ENCODE results near the gene LYPLAL1. TPM values are rescaled to one million over a fixed set of nuclear protein-coding genes. Genes with fewer than 3 reads are reported as not detected.
A peak's percentile ranks its signal among the peaks of the same experiment; 100 is the strongest.

The LYPLAL1 gene
- total and polyA plus RNA-seq, 9 of the 15 experiments (the other 6 are each of a cell fraction or from before 2014, with no cell fraction given) = 14.9 to 179 (median 46.3) TPM

DNA sequence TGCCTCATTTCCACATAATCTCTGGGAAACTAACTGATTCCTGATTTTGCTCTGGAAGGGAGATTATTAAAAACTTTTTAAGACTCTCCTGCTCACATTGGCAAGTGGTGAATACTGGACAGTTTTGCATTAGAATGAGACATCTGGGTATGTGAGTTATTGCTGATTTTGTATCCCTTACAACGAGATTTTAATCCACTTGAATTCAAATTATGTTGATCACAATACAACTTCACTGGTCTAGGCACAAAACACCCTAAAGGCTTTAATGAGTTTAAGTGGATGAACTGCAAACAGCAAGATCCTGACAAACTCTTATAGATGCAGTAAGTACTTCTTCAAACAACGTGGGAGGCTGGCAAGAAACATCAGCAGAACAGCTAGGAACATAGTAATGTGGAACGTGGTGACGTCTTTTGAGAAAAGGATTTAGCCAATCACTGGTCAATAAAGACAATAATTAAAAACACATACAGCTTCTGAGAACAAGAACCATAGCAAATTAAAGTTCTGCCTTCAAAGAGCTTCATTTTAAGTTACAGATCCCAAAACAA lies 10.2 kb upstream of the LYPLAL1 start:
- ChIA-PET POLR2A (interaction anchor here (1.1 kb wide), 1 partner anchor 10 kb away, joined by 4 read pairs; no protein-coding TSS in a partner anchor), CTCF (ENCODE audit: low intra/inter-chr PET ratio) (no interaction called here)
- H3K9me3 ChIP-seq (replicated peaks; ENCODE audit: control insufficient read depth, insufficient read depth, low read depth, low read length) = no peaks in the 10 kb centered on the region
- H3K27ac ChIP-seq (ENCODE audit: extremely low read depth, low read depth, low read length) = no peak overlapping the region
- DNase-seq (ENCODE audit: extremely low read depth in 1 of 4, low spot score in 3 of 4) (no peak), ATAC-seq (no peak), FAIRE-seq (no peak)
- WGBS (ENCODE audit: insufficient coverage, low coverage, missing lambda C conversion rate) = 30% methylated on average over 4 of the region's 4 CpGs
- H3K36me3 ChIP-seq (ENCODE audit: control insufficient read depth, insufficient read depth, low read length) = no peaks in the 10 kb centered on the region
- H3K27me3 ChIP-seq (ENCODE audit: control insufficient read depth in 2 of 2, insufficient read depth in 2 of 2, low read length in 2 of 2) = no peaks in the 10 kb centered on the region
- H3K79me2 ChIP-seq (ENCODE audit: control insufficient read depth, insufficient read depth, low read length) = no peaks in the 10 kb centered on the region
- in situ Hi-C loops (cut with MboI) = no loop called here
- H3K4me1 ChIP-seq (replicated peaks in 1 of 2; ENCODE audit: control insufficient read depth in 2 of 2, insufficient read depth in 2 of 2, low read length in 2 of 2) = no peaks in the 10 kb centered on the region
- peak overlapping the region; percentile 37; the same call in 1 of the 2 replicates for H2AFZ ChIP-seq (ENCODE audit: low read depth, low read length)
- BruUV-seq (replicated peaks) = no TSS peak
- intact Hi-C loops (cut with micrococcal nuclease) = no loop called here
- TF ChIP-seq BDP1 (IDR thresholded peaks at IDR 0.05; ENCODE audit: insufficient read depth, insufficient read length) = no peak
- no peak for TF ChIP-seq MCM7 (IDR thresholded peaks at IDR 0.05)
- no peak for TF ChIP-seq POLR2A (conservative IDR thresholded peaks at IDR 0.05)
- no peak for TF ChIP-seq MTA1 (IDR thresholded peaks at IDR 0.05; ENCODE audit: borderline replicate concordance)
- TF ChIP-seq CBFB (CRISPR knock-in tag; IDR thresholded peaks at IDR 0.05) = no peak
- no peak for TF ChIP-seq HMGN3 (IDR thresholded peaks at IDR 0.05; ENCODE audit: borderline replicate concordance, extremely low read depth, insufficient read length, low read depth, low read length)
- TF ChIP-seq CHD1 (IDR thresholded peaks at IDR 0.05; ENCODE audit: low read length) = no peak
- TF ChIP-seq PHF21A (IDR thresholded peaks at IDR 0.05; ENCODE audit: borderline replicate concordance, low read depth) = no peak
- no peak for TF ChIP-seq ZNF695 (CRISPR knock-in tag; IDR thresholded peaks at IDR 0.05)
- no peak for TF ChIP-seq ZNF311 (CRISPR knock-in tag; IDR thresholded peaks at IDR 0.05)
- TF ChIP-seq SP2 (IDR thresholded peaks at IDR 0.05; ENCODE audit: extremely low read depth, low read depth, low read length, poor library complexity, severe bottlenecking) = no peak
- no peaks in the 10 kb centered on the region for H3K9me1 ChIP-seq (ENCODE audit: control insufficient read depth, insufficient read depth, low read length)
- H3K9ac ChIP-seq (ENCODE audit: insufficient read depth in 1 of 2, low read depth in 2 of 2, low read length in 2 of 2) = no peak overlapping the region
- no peak overlapping the region for H3K4me2 ChIP-seq (ENCODE audit: insufficient read depth, low read length)
- H3K4me3 ChIP-seq = no peak overlapping the region
- H4K20me1 ChIP-seq (replicated peaks; ENCODE audit: control insufficient read depth, insufficient read depth, low read length) = no peaks in the 10 kb centered on the region
